Iris pigment epithelial cell (primary cell): ENCODE results near the gene ITPR2.
"Not testable (repeated sequence)": the region's sequence is repeated elsewhere in the genome, so short reads cannot be mapped to it uniquely, and the experiment has no call there.

Source experiments
- DNase-seq: peaks from one replicate; pipeline ENCODE4 v3.0.0-alpha.2; 2011; ENCODE audit warnings: low read depth

The ITPR2 gene

GRCh38 chr12:26786865-26787514 lies 46.0 kb downstream of the ITPR2 start:
- DNase-seq = peak; percentile 83

GRCh38 chr12:26786491-26786864 lies 46.5 kb downstream of the ITPR2 start:
- no peak for DNase-seq

GRCh38 chr12:26783816-26784379 lies 49.1 kb downstream of the ITPR2 start:
- DNase-seq = not testable (repeated sequence)

- no peak for DNase-seq
Observed at GRCh38 chr12:26783131-26783526, 49.9 kb downstream of the ITPR2 start.

- no peak for DNase-seq
Observed at GRCh38 chr12:26782372-26783130, 50.4 kb downstream of the ITPR2 start.

- DNase-seq = not testable (repeated sequence)
Observed at GRCh38 chr12:26780656-26781055, 52.3 kb downstream of the ITPR2 start.

GRCh38 chr12:26778173-26778775 lies 54.7 kb downstream of the ITPR2 start:
- DNase-seq = not testable (repeated sequence)

- no peak for DNase-seq
Observed at GRCh38 chr12:26777236-26777635, 55.8 kb downstream of the ITPR2 start.

GRCh38 chr12:26775991-26776390 lies 57.0 kb downstream of the ITPR2 start:
- DNase-seq = peak; percentile 47

GRCh38 chr12:26773313-26774104 lies 59.5 kb downstream of the ITPR2 start:
- no peak for DNase-seq

- no peak for DNase-seq
Observed at GRCh38 chr12:26771861-26772260, 61.1 kb downstream of the ITPR2 start.

- DNase-seq = no peak
Observed at GRCh38 chr12:26770239-26771070, 62.5 kb downstream of the ITPR2 start.

- DNase-seq = no peak
Observed at GRCh38 chr12:26769611-26770010, 63.4 kb downstream of the ITPR2 start.

- no peak for DNase-seq
Observed at GRCh38 chr12:26768611-26769603, 64.1 kb downstream of the ITPR2 start.

GRCh38 chr12:26767865-26768264 lies 65.1 kb downstream of the ITPR2 start:
- no peak for DNase-seq

- no peak for DNase-seq
Observed at GRCh38 chr12:26767116-26767515, 65.9 kb downstream of the ITPR2 start.

GRCh38 chr12:26762186-26762585 lies 70.8 kb downstream of the ITPR2 start:
- no peak for DNase-seq

GRCh38 chr12:26761775-26762174 lies 71.2 kb downstream of the ITPR2 start:
- DNase-seq = no peak

GRCh38 chr12:26760657-26761293 lies 72.2 kb downstream of the ITPR2 start:
- DNase-seq = no peak
